Thoracic aorta (tissue), 2 donors: ENCODE results near the gene EGFL7. TPM values are rescaled to one million over a fixed set of nuclear protein-coding genes. Genes with fewer than 3 reads are reported as not detected.

Experiments used
- ATAC-seq: fragments of 150-250 bp; one replicate; pipeline ENCODE4 v1.8.0; 2017; ENCODE audit warnings: low read depth; ENCODE audit not compliant: insufficient number of reproducible peaks, low FRiP score
- DNase-seq: peaks from one replicate; pipeline ENCODE4 v3.0.0-alpha.2; 2020; ENCODE audit warnings: low spot score
- H3K27ac ChIP-seq, 2 donors: fragments of 200-600 bp; sonication (generic); 1 replicate in 1 of 2; 2 replicates in 1 of 2; pipeline ENCODE4 v1.5.1; 2016; ENCODE audit warnings: mild to moderate bottlenecking in 2 of 2, moderate library complexity in 2 of 2
- H3K27me3 ChIP-seq: fragments of 200-600 bp; sonication (generic); replicated peaks from 2 replicates; pipeline ENCODE4 v1.6.0; 2016; ENCODE audit warnings: mild to moderate bottlenecking; ENCODE audit not compliant: insufficient read depth
- H3K36me3 ChIP-seq: fragments of 200-600 bp; sonication (generic); one replicate; pipeline ENCODE4 v1.5.1; 2016
- H3K4me1 ChIP-seq, 2 donors: fragments of 200-600 bp; sonication (generic); 1 replicate in 1 of 2; 2 replicates in 1 of 2; pipeline versions ENCODE4 v1.5.1 to v1.6.0; 2016; ENCODE audit warnings: low read depth in 2 of 2, mild to moderate bottlenecking in 1 of 2; ENCODE audit not compliant: control insufficient read depth in 1 of 2
- H3K4me3 ChIP-seq: fragments of 200-600 bp; sonication (generic); 2 replicates; pipeline ENCODE4 v1.5.1; 2016; ENCODE audit warnings: mild to moderate bottlenecking
- H3K9me3 ChIP-seq: fragments of 200-600 bp; sonication (generic); 2 replicates; pipeline ENCODE4 v1.5.1; 2016
- total RNA-seq, 2 donors: library from RNA; depleted of rRNA; stranded (reverse); fragments of >200 nt; gene quantifications; one replicate each; pipeline versions ENCODE4 v1.1.0 to v1.2.3, GENCODE V29; 2016
- TF ChIP-seq, protein P1 (sequence below): fragments of 200-600 bp; sonication (generic); IDR thresholded peaks from one replicate; pipeline ENCODE4 v1.5.1; 2019; ENCODE audit warnings: antibody characterized with exemption

Gene EGFL7
- total RNA-seq, 2 donors from 2014 or later, result 42.0 to 56.5 TPM

DNA sequence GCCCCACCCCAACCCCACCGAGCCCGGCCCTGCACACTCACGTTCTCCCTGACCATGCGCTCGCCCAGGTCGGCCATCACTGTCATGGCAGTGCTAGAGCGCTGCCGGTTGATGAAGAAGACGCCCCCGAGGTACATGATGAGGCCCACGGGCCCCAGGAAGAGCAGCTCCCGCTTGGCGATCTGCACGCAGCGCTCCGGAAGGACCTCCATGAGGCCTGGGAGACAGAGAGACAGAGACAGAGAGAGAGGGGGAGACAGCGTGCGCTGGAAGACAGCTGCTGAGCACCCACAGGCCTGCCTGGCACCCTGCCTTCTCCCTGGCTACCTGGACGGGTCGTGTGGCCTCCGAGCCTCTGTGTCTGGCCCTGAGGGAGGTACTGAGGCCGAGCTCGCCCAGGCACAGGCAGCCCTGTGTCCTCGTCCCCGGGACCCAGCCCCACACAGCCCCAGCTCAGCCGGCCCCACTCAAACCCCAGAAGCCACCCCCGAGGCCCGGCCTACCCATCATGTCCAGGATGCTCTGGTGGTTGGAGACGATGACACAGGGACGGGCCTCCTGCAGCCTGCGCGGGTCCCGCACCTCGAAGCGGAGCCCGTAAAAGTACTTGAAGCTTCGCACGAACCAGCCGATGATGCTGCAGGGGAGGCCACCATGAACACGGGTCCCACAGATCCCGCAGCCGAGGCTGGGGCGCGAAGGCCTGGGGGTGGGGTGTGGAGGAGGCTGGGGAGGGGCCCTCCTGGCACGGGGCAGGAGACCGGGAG is 14.4 kb downstream of the EGFL7 start:
- Histone ChIP-seq H3K4me1 (no peaks in the 10 kb centered on the region), H3K27me3 (no peaks in the 10 kb centered on the region), H3K9me3 (no peaks in the 10 kb centered on the region), H3K27ac (no peak overlapping the region), H3K4me3 (no peak overlapping the region), H3K36me3 (peaks cover 12% of the 10 kb centered on the region)
- TF ChIP-seq, protein P1, sequence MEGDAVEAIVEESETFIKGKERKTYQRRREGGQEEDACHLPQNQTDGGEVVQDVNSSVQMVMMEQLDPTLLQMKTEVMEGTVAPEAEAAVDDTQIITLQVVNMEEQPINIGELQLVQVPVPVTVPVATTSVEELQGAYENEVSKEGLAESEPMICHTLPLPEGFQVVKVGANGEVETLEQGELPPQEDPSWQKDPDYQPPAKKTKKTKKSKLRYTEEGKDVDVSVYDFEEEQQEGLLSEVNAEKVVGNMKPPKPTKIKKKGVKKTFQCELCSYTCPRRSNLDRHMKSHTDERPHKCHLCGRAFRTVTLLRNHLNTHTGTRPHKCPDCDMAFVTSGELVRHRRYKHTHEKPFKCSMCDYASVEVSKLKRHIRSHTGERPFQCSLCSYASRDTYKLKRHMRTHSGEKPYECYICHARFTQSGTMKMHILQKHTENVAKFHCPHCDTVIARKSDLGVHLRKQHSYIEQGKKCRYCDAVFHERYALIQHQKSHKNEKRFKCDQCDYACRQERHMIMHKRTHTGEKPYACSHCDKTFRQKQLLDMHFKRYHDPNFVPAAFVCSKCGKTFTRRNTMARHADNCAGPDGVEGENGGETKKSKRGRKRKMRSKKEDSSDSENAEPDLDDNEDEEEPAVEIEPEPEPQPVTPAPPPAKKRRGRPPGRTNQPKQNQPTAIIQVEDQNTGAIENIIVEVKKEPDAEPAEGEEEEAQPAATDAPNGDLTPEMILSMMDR, result no peak
- no peak for DNase-seq
- no peak for ATAC-seq

DNA sequence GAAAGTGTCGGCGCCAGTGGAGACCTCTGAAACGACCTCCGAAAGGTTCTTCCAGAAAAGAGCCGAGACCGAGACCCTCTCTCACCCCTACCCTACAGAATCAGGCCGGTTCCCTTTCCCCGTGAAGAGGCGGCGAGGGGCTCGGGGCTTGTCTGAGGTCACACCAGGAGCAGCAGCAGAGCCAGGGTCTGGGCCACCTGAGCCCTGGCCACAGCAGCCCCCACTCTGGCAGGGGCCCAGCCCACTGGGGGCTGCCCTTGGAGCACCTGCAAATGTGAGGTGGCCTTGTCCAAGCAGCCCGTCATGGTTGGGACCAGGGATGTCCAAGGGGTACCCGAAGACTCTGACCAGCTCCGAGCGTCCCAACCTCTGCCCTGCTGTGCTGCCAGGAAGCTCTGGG is 15.3 kb downstream of the EGFL7 start:
- Histone ChIP-seq H3K9me3 (no peaks in the 10 kb centered on the region), H3K27ac (no peak overlapping the region), H3K4me3 (no peak overlapping the region), H3K27me3 (no peaks in the 10 kb centered on the region), H3K4me1 (no peaks in the 10 kb centered on the region), H3K36me3 (peaks cover 12% of the 10 kb centered on the region)
- DNase-seq (no peak), ATAC-seq (no peak)
- TF ChIP-seq, protein P1, result no peak

DNA sequence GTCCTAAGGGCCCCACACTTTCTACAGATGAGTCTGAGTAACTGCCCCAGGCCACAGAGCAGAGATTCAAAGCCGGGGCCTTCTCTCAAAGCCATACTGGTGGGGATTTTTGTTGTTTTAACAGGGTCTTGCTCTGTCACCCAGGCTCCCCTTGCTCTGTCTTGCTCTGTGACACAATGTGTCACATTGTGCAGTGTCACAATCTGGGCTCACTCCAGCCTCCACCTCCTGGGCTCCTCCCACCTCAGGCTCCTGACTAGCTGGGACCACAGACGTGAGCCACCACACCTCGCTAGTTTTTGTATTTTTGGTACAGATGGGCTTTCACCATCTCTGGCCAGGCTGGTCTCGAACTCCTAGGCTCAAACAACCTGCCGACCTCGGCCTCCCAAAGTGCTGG is 15.9 kb downstream of the EGFL7 start:
- TF ChIP-seq, protein P1, result no peak
- no peak for ATAC-seq
- Histone ChIP-seq H3K27me3 (no peaks in the 10 kb centered on the region), H3K4me1 (no peaks in the 10 kb centered on the region), H3K4me3 (no peak overlapping the region), H3K36me3 (peaks cover 12% of the 10 kb centered on the region), H3K9me3 (no peaks in the 10 kb centered on the region), H3K27ac (no peak overlapping the region)
- no peak for DNase-seq

DNA sequence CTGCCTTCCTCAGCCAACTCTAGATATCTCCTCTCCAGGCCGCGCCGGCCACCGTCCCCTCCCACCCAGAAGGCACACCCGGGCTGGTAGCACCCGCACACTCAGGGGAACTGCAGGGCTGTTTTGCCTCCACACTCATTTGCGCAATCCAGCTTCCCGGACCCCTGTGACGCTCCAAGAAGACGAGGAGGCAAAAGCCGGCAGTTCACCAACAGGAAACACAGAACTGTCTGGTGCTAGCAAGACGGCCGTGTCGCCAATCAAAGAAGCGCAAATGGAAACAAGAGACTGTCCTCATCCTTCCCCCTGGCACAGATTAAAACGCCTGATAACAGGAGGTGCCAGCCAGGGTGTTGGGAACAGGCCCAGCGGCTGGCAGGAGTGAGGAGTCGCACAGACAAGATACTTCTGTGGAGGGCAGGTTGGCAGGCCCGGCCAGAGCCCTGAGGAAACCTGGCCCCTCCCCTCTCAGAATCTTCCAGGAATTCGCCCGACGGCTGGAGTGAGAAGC is 16.8 kb downstream of the EGFL7 start:
- DNase-seq (no peak), ATAC-seq (no peak)
- Histone ChIP-seq H3K27ac (no peak overlapping the region), H3K9me3 (no peaks in the 10 kb centered on the region), H3K4me3 (no peak overlapping the region), H3K27me3 (no peaks in the 10 kb centered on the region), H3K4me1 (no peaks in the 10 kb centered on the region), H3K36me3 (peaks cover 7% of the 10 kb centered on the region)
- TF ChIP-seq, protein P1, result no peak

DNA sequence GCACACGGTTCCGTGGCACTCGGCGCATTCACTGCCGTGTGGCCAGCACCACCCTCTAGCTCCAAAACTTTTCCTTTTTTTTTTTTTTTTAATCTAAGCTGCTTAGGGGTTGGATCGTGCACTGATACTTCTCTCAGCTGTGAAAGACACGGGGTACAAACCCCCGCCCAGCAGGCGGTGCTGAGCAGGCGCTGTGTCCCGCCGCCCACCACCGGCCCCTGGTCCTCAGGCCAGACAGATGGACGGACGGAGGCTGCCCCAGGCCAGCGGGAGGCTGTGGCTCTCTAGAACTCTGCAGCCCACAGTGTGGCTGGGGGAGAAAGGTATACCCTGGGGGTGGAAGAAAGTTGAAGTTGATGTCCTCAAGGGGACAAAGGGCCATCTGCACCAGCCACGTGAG is 18.3 kb downstream of the EGFL7 start:
- DNase-seq (no peak), ATAC-seq (no peak)
- TF ChIP-seq, protein P1, result no peak

More for the DNA sequence above, 18.3 kb downstream of the EGFL7 start:
- Histone ChIP-seq H3K36me3 (peaks cover 6% of the 10 kb centered on the region), H3K27me3 (no peaks in the 10 kb centered on the region), H3K9me3 (no peaks in the 10 kb centered on the region), H3K4me3 (no peak overlapping the region), H3K27ac (no peak overlapping the region), H3K4me1 (peaks cover 7 to 13% of the 10 kb centered on the region in 2 donors)
